HG02571 (cell line): ENCODE measurements around the gene OR11A1.

Source experiments
- ATAC-seq: cut with Tn5 transposase; IDR thresholded peaks from one replicate; pipeline ENCODE4 v1.9.1; 2021; ENCODE audit warnings: mild to moderate bottlenecking, moderate library complexity; ENCODE audit not compliant: unreplicated experiment

Gene OR11A1

GRCh38 chr6:29399525-29399924, 57.3 kb downstream of the OR11A1 start:
- no peak for ATAC-seq

DNA sequence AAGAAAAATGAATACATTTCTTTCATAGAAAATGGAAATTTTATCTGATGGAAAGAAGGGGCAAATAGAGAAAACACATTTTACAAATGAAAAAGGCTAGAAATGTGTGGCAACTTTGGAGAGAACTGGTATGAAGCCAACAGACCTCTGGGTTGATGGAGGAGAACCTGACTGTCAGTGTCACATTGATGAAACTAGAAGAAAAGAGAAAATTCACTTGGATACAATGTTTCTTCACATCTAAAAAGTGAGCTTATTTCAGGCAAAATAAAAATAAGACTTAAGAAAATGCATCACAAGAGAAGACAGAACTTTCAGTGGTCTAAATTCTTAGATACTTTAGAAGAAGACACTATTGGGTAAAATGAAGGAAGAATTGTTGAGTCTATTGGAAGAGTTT, 61.5 kb downstream of the OR11A1 start, which contains the start of gene OR12D2:
TSS of gene OR12D2 (plus strand) at position 301 of the 400 bp plus-strand sequence. CDS start 1,069 bp downstream, outside the sequence.
- no peak for ATAC-seq

DNA sequence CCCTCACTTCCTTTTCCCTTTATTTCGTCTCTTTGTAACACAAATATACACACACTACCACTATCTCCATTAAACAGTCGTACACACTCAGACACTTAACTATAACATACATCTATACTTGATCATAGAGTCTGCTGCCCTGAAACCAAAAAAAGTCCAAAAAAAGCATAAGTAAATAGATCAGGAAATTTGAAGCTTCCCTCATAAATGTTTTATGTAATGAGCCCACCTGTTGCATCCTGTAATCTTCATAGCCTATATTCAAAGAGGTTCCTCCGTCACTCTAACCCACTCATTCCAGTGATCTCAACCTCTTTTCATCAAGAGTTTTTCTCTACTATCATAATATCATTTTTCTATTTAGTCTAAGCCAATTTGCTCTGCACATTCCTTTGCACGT, 68.3 kb downstream of the OR11A1 start:
- no peak for ATAC-seq

- ATAC-seq = no peak
These were observed 80.9 kb downstream of the OR11A1 start for GRCh38 chr6:29376003-29376402.
